Ishikawa (cell line): Measurements from ENCODE around the gene CPN2.

ENCODE experiments used
- CEBPB ChIP-seq: IDR thresholded peaks from 2 replicates; pipeline ENCODE4 v1.6.1; 2012
- CREB1 ChIP-seq: IDR thresholded peaks from 2 replicates; pipeline ENCODE4 v1.6.1; 2012; ENCODE audit warnings: low read depth
- EGR1 ChIP-seq: IDR thresholded peaks from 2 replicates; pipeline ENCODE4 v1.6.1; 2012
- EP300 ChIP-seq: IDR thresholded peaks from 2 replicates; pipeline ENCODE4 v1.6.1; 2012; ENCODE audit warnings: borderline replicate concordance
- FOXM1 ChIP-seq: IDR thresholded peaks from 2 replicates; pipeline ENCODE4 v1.6.1; 2012; ENCODE audit warnings: low read depth, borderline replicate concordance
- NFIC ChIP-seq: IDR thresholded peaks from 2 replicates; pipeline ENCODE4 v1.6.1; 2012
- RAD21 ChIP-seq: IDR thresholded peaks from 2 replicates; pipeline ENCODE4 v1.6.1; 2012; ENCODE audit warnings: low read depth
- TAF1 ChIP-seq: IDR thresholded peaks from 2 replicates; pipeline ENCODE4 v1.6.1; 2012; ENCODE audit warnings: low read depth, mild to moderate bottlenecking
- TCF12 ChIP-seq: IDR thresholded peaks from 2 replicates; pipeline ENCODE4 v1.6.1; 2012; ENCODE audit warnings: low read depth
- TEAD4 ChIP-seq: IDR thresholded peaks from 2 replicates; pipeline ENCODE4 v1.6.1; 2012
- YY1 ChIP-seq: IDR thresholded peaks from 2 replicates; pipeline ENCODE4 v1.6.1; 2012; ENCODE audit warnings: low read depth
- ZBTB7A ChIP-seq: IDR thresholded peaks from 2 replicates; pipeline ENCODE4 v1.6.1; 2012; ENCODE audit warnings: low read depth
- TF ChIP-seq, protein P1 (sequence below): IDR thresholded peaks from 2 replicates; pipeline ENCODE4 v1.6.1; 2012
- TF ChIP-seq, protein P2 (sequence below): IDR thresholded peaks from 2 replicates; pipeline ENCODE4 v1.6.1; 2012; ENCODE audit warnings: low read depth, mild to moderate bottlenecking
- TF ChIP-seq, protein P3 (sequence below): IDR thresholded peaks from 2 replicates; pipeline ENCODE4 v1.6.1; 2012

The CPN2 gene

DNA sequence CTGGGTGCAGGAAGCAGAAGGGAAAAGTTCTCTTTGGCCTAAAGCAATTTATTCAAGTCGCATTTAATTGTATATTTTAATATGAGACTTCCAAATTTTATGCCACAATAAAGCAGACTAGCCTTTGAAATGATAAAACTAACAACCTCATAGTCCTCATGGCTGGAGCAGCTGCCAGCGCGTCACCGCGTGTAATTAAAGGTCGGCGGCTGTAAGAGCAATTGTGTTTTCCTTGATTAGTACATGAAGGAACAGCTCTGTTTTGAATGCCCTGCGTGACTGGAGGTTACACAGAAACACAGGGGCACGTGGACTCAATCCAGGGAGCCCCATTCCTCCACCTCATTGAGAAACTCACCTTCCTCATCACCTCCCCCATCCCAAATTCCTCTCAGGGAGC lies 28.5 kb upstream of the CPN2 start:
- TF ChIP-seq, protein P1, sequence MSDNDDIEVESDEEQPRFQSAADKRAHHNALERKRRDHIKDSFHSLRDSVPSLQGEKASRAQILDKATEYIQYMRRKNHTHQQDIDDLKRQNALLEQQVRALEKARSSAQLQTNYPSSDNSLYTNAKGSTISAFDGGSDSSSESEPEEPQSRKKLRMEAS: no peak
- no peak for TF ChIP-seq TEAD4
- no peak for TF ChIP-seq ZBTB7A
- no peak for TF ChIP-seq FOXM1
- TF ChIP-seq NFIC: no peak
- TF ChIP-seq EGR1: no peak
- TF ChIP-seq TCF12: no peak
- no peak for TF ChIP-seq CEBPB
- TF ChIP-seq, protein P2, sequence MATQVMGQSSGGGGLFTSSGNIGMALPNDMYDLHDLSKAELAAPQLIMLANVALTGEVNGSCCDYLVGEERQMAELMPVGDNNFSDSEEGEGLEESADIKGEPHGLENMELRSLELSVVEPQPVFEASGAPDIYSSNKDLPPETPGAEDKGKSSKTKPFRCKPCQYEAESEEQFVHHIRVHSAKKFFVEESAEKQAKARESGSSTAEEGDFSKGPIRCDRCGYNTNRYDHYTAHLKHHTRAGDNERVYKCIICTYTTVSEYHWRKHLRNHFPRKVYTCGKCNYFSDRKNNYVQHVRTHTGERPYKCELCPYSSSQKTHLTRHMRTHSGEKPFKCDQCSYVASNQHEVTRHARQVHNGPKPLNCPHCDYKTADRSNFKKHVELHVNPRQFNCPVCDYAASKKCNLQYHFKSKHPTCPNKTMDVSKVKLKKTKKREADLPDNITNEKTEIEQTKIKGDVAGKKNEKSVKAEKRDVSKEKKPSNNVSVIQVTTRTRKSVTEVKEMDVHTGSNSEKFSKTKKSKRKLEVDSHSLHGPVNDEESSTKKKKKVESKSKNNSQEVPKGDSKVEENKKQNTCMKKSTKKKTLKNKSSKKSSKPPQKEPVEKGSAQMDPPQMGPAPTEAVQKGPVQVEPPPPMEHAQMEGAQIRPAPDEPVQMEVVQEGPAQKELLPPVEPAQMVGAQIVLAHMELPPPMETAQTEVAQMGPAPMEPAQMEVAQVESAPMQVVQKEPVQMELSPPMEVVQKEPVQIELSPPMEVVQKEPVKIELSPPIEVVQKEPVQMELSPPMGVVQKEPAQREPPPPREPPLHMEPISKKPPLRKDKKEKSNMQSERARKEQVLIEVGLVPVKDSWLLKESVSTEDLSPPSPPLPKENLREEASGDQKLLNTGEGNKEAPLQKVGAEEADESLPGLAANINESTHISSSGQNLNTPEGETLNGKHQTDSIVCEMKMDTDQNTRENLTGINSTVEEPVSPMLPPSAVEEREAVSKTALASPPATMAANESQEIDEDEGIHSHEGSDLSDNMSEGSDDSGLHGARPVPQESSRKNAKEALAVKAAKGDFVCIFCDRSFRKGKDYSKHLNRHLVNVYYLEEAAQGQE: no peak
- no peak for TF ChIP-seq YY1
- TF ChIP-seq, protein P3, sequence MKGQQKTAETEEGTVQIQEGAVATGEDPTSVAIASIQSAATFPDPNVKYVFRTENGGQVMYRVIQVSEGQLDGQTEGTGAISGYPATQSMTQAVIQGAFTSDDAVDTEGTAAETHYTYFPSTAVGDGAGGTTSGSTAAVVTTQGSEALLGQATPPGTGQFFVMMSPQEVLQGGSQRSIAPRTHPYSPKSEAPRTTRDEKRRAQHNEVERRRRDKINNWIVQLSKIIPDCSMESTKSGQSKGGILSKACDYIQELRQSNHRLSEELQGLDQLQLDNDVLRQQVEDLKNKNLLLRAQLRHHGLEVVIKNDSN: no peak
- no peak for TF ChIP-seq TAF1
- no peak for TF ChIP-seq CREB1
- no peak for TF ChIP-seq RAD21
- TF ChIP-seq EP300: no peak

DNA sequence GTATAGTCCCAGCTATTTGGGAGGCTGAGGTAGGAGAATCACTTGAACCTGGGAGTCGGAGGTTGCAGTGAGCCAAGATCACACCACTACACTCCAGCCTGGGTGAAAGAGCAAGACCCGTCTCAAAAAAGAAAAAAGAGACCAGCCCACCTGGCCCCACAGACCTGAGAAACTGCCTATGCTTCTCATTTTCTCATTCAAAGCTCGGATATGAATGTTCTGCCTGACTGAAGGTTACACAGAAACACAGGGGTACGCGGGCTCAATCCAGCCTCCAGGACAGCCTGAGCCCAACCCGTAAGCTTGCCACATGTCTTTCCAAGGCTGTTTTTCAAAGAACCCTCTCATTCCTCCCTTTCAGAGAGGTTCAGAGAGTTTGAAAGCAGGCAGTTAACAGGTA lies 28.1 kb upstream of the CPN2 start:
- no peak for TF ChIP-seq FOXM1
- no peak for TF ChIP-seq YY1
- no peak for TF ChIP-seq TEAD4
- no peak for TF ChIP-seq RAD21
- TF ChIP-seq, protein P1: no peak
- TF ChIP-seq CEBPB: no peak
- no peak for TF ChIP-seq EP300
- no peak for TF ChIP-seq TAF1
- TF ChIP-seq EGR1: no peak

DNA sequence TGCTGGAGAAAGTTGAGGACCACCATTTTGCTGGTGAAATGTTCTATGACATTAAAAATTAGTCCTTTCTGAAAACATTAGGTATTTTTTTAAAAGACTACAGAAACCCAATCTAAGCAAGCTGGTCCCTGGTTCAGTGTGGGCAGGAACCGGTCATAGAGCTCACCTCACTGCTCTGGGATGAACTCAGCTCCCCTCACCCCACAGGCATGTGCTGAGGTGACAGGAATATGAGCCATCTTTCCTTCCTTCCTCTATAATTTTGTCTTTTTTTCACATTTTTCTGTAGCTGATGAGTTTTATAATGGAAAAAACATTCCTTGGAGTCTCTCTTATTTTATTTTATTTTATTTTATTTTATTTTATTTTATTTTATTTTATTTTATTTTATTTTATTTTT lies 26.6 kb upstream of the CPN2 start:
- TF ChIP-seq EGR1 (no peak), RAD21 (no peak), CEBPB (no peak), CREB1 (no peak), TEAD4 (no peak), YY1 (no peak), TAF1 (no peak), NFIC (no peak), ZBTB7A (no peak), TCF12 (no peak), FOXM1 (no peak), EP300 (no peak)
- TF ChIP-seq, protein P2: no peak
- TF ChIP-seq, protein P1: no peak

DNA sequence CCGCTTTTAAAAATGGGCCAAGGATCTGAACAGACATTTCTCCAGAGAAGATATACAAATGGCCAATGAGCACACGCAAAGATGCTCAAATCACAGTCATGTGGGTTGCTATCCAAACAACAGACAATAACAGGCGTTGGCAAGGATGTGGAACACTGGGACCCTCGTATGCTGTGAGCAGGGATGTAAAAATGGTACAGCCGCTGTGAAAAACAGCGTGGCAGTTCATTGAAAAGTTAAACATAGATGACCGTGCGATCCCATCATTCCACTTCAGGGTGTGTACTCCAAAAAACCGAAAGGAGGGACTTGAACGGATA lies 25.1 kb upstream of the CPN2 start:
- TF ChIP-seq EGR1 (no peak), CEBPB (no peak), TCF12 (no peak), CREB1 (no peak), FOXM1 (no peak), TAF1 (no peak), YY1 (no peak), RAD21 (no peak), ZBTB7A (no peak), EP300 (no peak), TEAD4 (no peak), NFIC (no peak)
- TF ChIP-seq, protein P2: no peak
- TF ChIP-seq, protein P1: no peak
- TF ChIP-seq, protein P3: no peak
